ENCODE measurements around the gene TAS2R30. TPM values are rescaled to one million over a fixed set of nuclear protein-coding genes. Genes with fewer than 3 reads are reported as not detected.

Gene TAS2R30, protein sequence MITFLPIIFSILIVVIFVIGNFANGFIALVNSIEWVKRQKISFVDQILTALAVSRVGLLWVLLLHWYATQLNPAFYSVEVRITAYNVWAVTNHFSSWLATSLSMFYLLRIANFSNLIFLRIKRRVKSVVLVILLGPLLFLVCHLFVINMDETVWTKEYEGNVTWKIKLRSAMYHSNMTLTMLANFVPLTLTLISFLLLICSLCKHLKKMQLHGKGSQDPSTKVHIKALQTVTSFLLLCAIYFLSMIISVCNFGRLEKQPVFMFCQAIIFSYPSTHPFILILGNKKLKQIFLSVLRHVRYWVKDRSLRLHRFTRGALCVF
- total RNA-seq = 1 to 10 TPM; 1.5 to 5.8 (median 2.1) TPM

GRCh38 chr12:11134305-11134704, at the start of gene TAS2R30:
Gene TAS2R30, minus strand, starts transcription at chr12:11134644. Its CDS starts 400 bp downstream, at chr12:11134244.
- no peaks in the 10 kb centered on the region for H3K36me3 ChIP-seq
- 94% methylated on average over 3 of the region's 3 CpGs for WGBS
- H3K27me3 ChIP-seq = no peaks in the 10 kb centered on the region
- DNase-seq (ENCODE audit: extremely low spot score) = no peak
- intact Hi-C loops (cut with DNase I) = no loop called here
- TF ChIP-seq POLR2AphosphoS5 (IDR thresholded peaks at IDR 0.05) = no peak
- TF ChIP-seq EP300 (IDR thresholded peaks at IDR 0.05) = no peak
- TF ChIP-seq, protein P1, sequence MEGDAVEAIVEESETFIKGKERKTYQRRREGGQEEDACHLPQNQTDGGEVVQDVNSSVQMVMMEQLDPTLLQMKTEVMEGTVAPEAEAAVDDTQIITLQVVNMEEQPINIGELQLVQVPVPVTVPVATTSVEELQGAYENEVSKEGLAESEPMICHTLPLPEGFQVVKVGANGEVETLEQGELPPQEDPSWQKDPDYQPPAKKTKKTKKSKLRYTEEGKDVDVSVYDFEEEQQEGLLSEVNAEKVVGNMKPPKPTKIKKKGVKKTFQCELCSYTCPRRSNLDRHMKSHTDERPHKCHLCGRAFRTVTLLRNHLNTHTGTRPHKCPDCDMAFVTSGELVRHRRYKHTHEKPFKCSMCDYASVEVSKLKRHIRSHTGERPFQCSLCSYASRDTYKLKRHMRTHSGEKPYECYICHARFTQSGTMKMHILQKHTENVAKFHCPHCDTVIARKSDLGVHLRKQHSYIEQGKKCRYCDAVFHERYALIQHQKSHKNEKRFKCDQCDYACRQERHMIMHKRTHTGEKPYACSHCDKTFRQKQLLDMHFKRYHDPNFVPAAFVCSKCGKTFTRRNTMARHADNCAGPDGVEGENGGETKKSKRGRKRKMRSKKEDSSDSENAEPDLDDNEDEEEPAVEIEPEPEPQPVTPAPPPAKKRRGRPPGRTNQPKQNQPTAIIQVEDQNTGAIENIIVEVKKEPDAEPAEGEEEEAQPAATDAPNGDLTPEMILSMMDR (IDR thresholded peaks at IDR 0.05) = no peak
- no peak for TF ChIP-seq POLR2A (IDR thresholded peaks at IDR 0.05; ENCODE audit: low read depth)
- H3K9me3 ChIP-seq = no peaks in the 10 kb centered on the region
- no peak within 1 kb of the TSS for H3K4me3 ChIP-seq
- no peak within 1 kb of the TSS for H3K27ac ChIP-seq (replicated peaks in 1 of 4)
- H3K4me1 ChIP-seq = peaks cover 0 to 13% (median 4%) of the 10 kb centered on the region in 4 donors

DNA sequence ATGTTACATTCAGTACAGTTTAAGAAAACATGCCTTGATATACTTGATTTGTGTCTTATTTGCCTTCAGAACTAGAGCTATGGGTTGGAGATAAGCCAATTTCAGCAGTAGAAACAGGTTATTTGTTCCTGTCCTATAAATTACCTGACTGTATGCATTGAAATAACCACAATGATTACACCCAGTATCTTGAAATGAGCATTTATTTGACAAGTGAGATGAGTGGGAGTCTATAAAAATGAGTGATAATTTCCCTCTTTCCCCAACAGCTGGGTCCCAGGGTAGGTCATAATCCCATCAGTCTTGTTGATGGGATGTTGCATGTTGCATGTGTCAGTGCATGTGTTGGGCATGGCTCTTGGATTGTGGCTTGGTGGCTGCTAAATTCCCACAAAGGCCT, 48.6 kb upstream of the TAS2R30 start:
- H3K4me1 ChIP-seq = no peaks in the 10 kb centered on the region
- no peak for DNase-seq (ENCODE audit: extremely low spot score)
- H3K27me3 ChIP-seq = no peaks in the 10 kb centered on the region
- TF ChIP-seq, protein P1 (IDR thresholded peaks at IDR 0.05) = no peak
- no peak for TF ChIP-seq POLR2A (IDR thresholded peaks at IDR 0.05; ENCODE audit: low read depth)
- no peak overlapping the region for H3K4me3 ChIP-seq
- intact Hi-C loops (cut with DNase I) = no loop called here
- H3K36me3 ChIP-seq = no peaks in the 10 kb centered on the region
- no peak overlapping the region for H3K27ac ChIP-seq (replicated peaks in 1 of 4)
- H3K9me3 ChIP-seq = no peaks in the 10 kb centered on the region

GRCh38 chr12:11182529-11182928, 48.1 kb upstream of the TAS2R30 start:
- H3K27me3 ChIP-seq = no peaks in the 10 kb centered on the region
- no peak overlapping the region for H3K27ac ChIP-seq (replicated peaks in 1 of 4)
- no peak for TF ChIP-seq EP300 (IDR thresholded peaks at IDR 0.05)
- TF ChIP-seq POLR2AphosphoS5 (IDR thresholded peaks at IDR 0.05) = no peak
- TF ChIP-seq POLR2A (IDR thresholded peaks at IDR 0.05; ENCODE audit: low read depth) = no peak
- TF ChIP-seq, protein P1 (IDR thresholded peaks at IDR 0.05) = no peak
- no peaks in the 10 kb centered on the region for H3K36me3 ChIP-seq
- no peak for DNase-seq (ENCODE audit: extremely low spot score)
- H3K4me1 ChIP-seq = no peaks in the 10 kb centered on the region
- no peaks in the 10 kb centered on the region for H3K9me3 ChIP-seq
- no peak overlapping the region for H3K4me3 ChIP-seq
- intact Hi-C loops (cut with DNase I) = no loop called here

- H3K27me3 ChIP-seq = no peaks in the 10 kb centered on the region
- peaks cover 0 to 3% (median 2%) of the 10 kb centered on the region in 4 donors for H3K4me1 ChIP-seq
- H3K36me3 ChIP-seq = no peaks in the 10 kb centered on the region
- no peaks in the 10 kb centered on the region for H3K9me3 ChIP-seq
- intact Hi-C loops (cut with DNase I) = no loop called here
- TF ChIP-seq, protein P1 (IDR thresholded peaks at IDR 0.05) = no peak
- no peak for TF ChIP-seq POLR2AphosphoS5 (IDR thresholded peaks at IDR 0.05)
- no peak for TF ChIP-seq EP300 (IDR thresholded peaks at IDR 0.05)
- TF ChIP-seq POLR2A (IDR thresholded peaks at IDR 0.05; ENCODE audit: low read depth) = no peak
- H3K27ac ChIP-seq (replicated peaks in 1 of 4) = no peak overlapping the region
- no peak for DNase-seq (ENCODE audit: extremely low spot score)
- WGBS = 94% methylated on average over 1 of the region's 1 CpG
- H3K4me3 ChIP-seq = no peak overlapping the region
These were observed 43.8 kb upstream of the TAS2R30 start for GRCh38 chr12:11178250-11178649.

DNA sequence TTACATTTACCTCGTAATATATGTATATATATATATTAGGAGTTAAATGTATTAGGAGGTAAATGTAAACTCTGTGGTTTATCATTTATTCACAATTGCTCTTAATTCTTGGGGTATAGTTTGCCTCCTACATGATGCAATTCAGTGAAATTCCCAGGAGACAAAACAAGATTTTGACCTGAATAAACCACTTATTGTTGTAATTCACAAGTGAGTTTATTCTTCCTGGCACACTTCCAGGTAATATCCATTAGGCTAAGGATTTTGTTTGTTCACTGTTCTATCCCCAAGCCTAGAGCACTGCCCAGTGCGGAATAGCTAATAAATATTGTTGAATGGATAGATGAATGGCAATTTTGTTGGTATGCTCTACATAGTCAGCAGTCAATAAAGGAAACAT, 39.6 kb upstream of the TAS2R30 start:
- WGBS = 94% methylated on average over 2 of the region's 2 CpGs
- Histone ChIP-seq H3K27ac (replicated peaks in 1 of 4) (no peak overlapping the region), H3K36me3 (no peaks in the 10 kb centered on the region), H3K4me3 (no peak overlapping the region), H3K27me3 (no peaks in the 10 kb centered on the region), H3K9me3 (no peaks in the 10 kb centered on the region), H3K4me1 (peaks cover 26 to 37% (median 34%) of the 10 kb centered on the region in 4 donors)
- intact Hi-C loops (cut with DNase I) = no loop called here
- DNase-seq (ENCODE audit: extremely low spot score) = no peak
- TF ChIP-seq POLR2A (IDR thresholded peaks at IDR 0.05; ENCODE audit: low read depth) = no peak
- TF ChIP-seq, protein P1 (IDR thresholded peaks at IDR 0.05) = no peak
- TF ChIP-seq EP300 (IDR thresholded peaks at IDR 0.05) = no peak
- no peak for TF ChIP-seq POLR2AphosphoS5 (IDR thresholded peaks at IDR 0.05)

All from esophagus muscularis mucosa (tissue), 4 donors.